Inflammatory macrophage (primary cell): ENCODE data around the gene SAMD4A.

Source experiments
- DNase-seq, 2 donors: peaks; one replicate each; pipeline ENCODE4 v3.0.0-alpha.2; 2020 to 2022
- total RNA-seq, 18 experiments: gene quantifications; one replicate each; lab custom pipeline; 2026; ENCODE audit warnings: mixed read lengths in 6 of 18, inconsistent platforms in 2 of 18; lab: John Stamatoyannopoulos, UW

The SAMD4A gene, protein sequence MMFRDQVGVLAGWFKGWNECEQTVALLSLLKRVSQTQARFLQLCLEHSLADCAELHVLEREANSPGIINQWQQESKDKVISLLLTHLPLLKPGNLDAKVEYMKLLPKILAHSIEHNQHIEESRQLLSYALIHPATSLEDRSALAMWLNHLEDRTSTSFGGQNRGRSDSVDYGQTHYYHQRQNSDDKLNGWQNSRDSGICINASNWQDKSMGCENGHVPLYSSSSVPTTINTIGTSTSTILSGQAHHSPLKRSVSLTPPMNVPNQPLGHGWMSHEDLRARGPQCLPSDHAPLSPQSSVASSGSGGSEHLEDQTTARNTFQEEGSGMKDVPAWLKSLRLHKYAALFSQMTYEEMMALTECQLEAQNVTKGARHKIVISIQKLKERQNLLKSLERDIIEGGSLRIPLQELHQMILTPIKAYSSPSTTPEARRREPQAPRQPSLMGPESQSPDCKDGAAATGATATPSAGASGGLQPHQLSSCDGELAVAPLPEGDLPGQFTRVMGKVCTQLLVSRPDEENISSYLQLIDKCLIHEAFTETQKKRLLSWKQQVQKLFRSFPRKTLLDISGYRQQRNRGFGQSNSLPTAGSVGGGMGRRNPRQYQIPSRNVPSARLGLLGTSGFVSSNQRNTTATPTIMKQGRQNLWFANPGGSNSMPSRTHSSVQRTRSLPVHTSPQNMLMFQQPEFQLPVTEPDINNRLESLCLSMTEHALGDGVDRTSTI
- total RNA-seq = 7.1 to 56.1 (median 20.8) reads per million in 18 experiments

GRCh38 chr14:54566410-54567223, at the start of gene SAMD4A:
TSS of gene SAMD4A (plus strand) at chr14:54567128. CDS start at chr14:54567917, 789 bp downstream.
- peak; percentile 51 to 66 for DNase-seq

DNA sequence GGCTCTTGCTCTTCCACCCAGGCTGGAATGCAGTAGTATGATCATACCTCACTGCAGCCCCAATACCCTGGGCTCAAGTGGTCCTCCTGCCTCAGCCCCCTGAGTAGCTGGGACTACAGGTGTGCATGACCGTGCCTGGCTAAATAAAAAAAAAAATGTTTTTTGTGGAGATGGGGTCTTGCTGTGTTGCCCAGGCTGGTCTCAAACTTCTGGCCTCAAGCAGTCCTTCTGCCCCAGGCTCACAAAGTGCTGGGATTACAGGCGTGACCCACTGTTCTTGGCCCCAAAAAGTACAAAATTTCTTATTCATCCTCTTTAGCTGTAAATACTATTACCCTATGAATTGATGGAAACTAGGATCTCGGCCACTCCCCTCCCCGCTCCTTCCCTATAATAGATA, 42.5 kb upstream of the SAMD4A start:
- DNase-seq = no peak

- DNase-seq = no peak
These were observed 38.0 kb upstream of the SAMD4A start for GRCh38 chr14:54528973-54529372.

- DNase-seq = no peak
These were observed 37.1 kb upstream of the SAMD4A start for GRCh38 chr14:54529811-54530210.

DNA sequence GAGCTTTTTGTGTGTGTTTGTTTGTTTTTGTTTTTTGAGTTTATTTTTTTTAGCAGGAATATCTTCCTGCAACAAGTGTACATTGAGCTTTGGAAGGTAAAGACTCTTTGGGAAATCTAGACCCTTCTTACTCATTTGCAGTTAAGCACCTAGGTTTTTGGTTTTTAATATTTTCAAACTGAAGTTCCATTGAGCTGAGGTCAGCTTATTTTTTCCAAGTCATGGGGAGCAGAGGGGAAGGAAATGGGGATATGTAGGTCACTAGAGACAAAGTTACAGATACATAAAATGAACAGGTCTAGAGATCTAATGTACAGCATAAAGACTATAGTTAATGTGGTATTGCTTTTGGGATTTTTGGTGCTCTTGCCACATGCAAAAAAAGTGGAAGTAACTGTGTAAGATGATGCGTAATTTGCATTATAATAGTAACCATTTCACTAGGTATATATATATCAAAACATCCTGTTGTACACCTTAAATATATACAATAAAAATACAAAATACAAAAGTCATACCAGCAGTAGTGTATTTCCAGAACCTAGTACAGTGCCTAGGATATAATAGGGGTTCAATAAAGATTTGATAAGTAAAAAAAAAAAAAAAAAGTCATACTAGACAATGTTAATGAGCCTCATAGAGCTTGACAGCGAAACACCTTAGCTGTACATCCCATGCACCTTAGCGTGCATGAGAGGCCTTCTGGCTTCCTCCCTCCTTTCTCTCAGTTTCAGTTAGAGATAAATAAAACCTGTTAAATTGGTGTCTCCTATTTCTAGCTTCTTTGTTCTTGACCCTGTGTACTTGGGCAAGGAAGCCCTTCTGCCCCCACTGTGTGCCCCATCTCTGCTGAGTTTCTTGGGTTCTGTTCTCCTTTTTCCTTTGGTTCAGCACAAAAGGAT, 34.6 kb upstream of the SAMD4A start:
- no peak for DNase-seq

DNA sequence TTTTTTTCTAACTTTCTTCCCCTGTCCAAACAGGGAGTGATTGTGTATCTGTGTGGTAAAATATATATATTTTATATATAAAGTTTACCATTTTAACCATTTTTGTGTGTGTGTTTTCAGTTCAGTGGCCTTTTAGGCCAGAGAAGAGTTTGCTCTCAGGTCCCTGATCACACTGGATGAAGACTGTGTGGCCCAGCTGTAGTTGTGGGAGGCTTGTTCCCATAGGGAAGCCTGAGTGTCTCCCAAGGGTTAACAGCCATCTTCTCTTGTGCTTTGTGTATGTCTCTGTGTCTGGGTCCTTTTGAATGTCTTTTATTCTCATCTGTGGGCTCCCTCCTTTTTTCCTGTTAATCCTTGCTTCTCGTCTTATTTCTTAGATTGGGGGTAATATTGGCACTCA, 33.8 kb upstream of the SAMD4A start:
- DNase-seq = no peak

DNA sequence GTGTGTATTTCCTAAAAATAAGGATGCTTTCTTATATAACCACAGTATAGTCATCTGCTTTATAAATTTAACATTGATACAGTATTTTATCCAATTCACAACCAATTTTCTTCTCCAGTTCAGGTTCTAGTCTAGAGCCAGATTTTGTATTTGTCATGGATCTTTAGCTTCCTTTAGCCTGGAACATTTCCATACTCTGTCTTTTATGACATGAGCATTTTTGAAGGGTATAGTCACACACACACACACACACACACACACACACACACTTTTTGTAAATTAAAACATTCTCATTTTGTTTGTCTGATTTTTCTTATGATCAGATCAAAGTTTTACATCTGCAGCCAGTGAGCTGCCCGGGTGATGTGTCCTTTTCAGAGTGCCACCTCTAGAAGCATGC, 31.8 kb upstream of the SAMD4A start:
- DNase-seq = no peak

DNA sequence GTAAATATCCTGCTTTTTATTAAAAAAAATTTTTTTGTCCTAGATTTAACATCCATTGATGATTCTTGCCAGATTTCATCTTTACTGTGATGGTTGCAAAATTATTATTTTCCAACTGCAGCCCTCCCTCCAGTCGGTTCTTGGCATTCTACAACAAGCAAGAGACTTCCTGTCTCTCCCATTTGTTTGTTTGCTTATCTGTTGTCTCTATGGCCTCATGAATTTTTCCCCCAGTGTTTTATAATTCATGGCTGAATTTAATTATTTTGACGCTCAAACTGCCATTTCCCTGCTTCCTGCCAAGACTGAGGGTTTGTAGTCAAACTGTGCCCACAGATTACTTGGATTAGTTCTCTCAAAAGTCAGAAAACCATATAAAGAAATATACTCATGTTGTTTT, 31.3 kb upstream of the SAMD4A start:
- no peak for DNase-seq

- no peak for DNase-seq
These were observed 29.3 kb upstream of the SAMD4A start for GRCh38 chr14:54537651-54538050.

- DNase-seq = no peak
These were observed 28.9 kb upstream of the SAMD4A start for GRCh38 chr14:54538055-54538454.

- DNase-seq = no peak
These were observed 19.3 kb upstream of the SAMD4A start for GRCh38 chr14:54547583-54547982.

- no peak for DNase-seq
These were observed 18.4 kb upstream of the SAMD4A start for GRCh38 chr14:54548491-54548890.

DNA sequence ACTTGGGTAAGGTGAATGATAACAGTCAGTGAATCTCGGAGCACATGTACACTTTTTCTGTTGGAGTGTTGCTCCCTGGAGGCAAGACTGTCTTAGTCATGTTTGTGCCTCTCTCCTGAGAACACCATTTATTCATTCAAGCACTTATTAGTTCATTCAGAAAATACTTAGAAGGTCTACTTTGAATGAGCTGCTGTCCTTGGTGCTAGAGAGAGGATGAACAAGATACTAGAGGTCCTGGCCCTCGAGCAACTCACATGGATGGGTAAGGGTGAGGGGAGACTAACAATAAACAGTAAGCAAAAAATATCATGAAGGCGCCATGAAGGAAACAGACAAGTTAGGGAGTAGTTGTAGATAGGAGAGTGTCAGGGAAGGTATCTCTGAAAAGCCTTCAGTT, 17.1 kb upstream of the SAMD4A start:
- DNase-seq = no peak

DNA sequence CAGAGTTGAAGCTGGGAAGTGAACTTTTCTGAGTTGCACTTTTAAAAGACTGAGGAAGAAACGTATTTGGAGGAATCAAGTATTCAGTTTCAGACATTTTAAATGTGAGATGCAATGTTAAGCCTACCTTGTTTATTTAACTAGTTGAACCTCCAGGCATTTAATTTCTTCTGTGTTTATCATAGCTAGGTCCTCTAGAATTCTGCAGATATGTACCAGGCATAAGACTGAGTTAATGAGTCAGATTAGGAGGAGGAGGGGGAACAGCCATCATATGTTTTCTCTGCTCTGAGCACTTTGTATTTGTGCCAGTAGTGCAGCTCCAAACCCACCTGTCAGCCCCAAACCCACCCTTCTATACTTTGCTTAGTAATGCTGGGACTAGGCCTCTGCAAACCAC, 16.4 kb upstream of the SAMD4A start:
- no peak for DNase-seq

GRCh38 chr14:54554401-54554800, 12.5 kb upstream of the SAMD4A start:
- DNase-seq = no peak

DNA sequence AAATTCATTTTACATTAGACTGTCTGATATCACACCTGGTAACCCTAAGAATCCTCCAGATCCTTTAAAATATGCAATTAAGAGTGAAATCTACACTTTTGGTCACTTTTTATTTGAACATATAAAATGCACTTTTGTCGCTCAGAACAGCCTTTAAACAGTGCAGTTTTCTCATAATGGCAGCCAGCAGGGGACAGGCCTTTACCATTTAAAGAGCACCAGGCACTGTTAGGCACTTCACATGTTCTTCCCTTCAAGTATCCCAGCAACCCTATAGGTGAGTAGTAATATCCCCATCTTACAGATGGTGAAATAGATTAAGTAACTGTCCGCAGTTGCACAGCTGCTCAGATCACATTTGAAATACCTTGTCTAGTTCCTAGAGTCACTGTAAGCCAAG, 11.3 kb upstream of the SAMD4A start:
- no peak for DNase-seq

- no peak for DNase-seq
These were observed 10.4 kb upstream of the SAMD4A start for GRCh38 chr14:54556535-54556934.

DNA sequence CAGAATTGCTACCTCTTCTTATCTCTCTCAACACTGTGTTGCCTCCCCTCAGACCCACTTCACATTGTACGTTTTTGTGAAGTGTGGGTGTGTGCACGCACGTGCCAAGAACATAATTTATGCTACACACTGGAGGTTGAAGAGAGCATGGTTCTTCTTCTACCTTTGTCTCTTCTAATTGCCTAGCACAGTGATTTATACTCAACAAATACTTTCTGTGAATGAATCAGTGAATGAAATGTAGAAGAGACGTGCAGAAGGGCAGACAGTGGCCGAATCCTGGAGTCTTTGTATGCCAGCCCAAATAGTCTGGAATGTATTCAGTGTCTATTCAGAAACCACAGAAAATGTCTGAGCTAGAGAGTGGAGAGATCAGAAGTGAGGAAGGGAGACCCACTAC, 4.6 kb upstream of the SAMD4A start:
- DNase-seq = no peak

DNA sequence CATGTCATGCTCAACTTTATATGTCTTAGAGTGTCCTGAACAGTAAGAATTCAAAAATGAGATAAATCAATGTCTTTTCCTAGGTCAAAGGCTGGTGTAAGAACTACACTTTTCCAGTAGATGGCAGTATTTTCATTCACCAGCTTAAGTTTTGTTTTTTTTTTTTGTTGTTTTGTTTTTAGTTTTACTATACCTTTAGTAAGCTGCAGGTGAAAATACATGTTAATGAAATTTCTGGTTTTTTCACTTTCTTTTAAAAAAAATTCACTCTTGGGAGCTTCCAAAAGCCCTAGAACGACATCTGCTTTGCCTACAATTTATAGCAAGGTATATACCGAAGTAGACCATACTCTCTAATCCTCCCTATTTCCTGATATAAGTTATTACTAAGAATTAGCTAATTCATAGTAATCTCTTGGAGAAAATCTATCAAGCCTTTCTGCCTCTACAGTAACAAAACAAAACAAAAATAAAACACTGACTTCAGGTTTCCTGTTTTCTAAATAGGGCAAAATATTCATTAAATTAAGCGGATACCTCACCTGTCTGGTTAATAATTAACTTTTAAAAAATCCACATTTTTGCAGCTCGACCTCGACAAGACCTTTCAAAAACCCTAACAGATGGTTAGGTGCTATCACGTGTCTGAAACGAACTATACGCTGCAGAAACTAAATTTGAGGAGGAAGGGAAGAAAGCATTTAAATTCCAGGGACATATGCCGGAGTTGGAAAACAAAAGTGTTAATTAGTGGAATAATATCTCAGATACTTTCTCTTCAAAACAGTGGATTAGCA, 2.7 kb upstream of the SAMD4A start:
- DNase-seq = peak; percentile 32 to 52

- DNase-seq = peak; percentile 19 to 37
These were observed 1.8 kb upstream of the SAMD4A start for GRCh38 chr14:54564868-54565784.
